Keratinocyte (primary cell): ENCODE results near the gene LGR4. TPM values are rescaled to one million over a fixed set of nuclear protein-coding genes. Genes with fewer than 3 reads are reported as not detected.
A peak's percentile ranks its signal among the peaks of the same experiment; 100 is the strongest.
"Not testable (repeated sequence)": the region's sequence is repeated elsewhere in the genome, so short reads cannot be mapped to it uniquely, and the experiment has no call there.

Source experiments
- DNase-seq: peaks from one replicate; pipeline ENCODE4 v3.0.0-alpha.2; 2011; ENCODE audit warnings: low read depth, missing footprints, low spot score
- FAIRE-seq: peaks from 2 replicates; lab custom pipeline; 2011; peaks lifted over from hg19 to GRCh38; lab: Jason Lieb, UNC
- H2AFZ ChIP-seq: 2 replicates; pipeline ENCODE4 v1.6.0; 2012; ENCODE audit warnings: low read length, control low read depth, inconsistent platforms; ENCODE audit not compliant: control insufficient read depth
- H3K27ac ChIP-seq: 2 replicates; pipeline ENCODE4 v1.5.1; 2011; ENCODE audit warnings: low read length; ENCODE audit not compliant: control insufficient read depth, insufficient read depth
- H3K27me3 ChIP-seq: 3 replicates; pipeline ENCODE4 v1.6.0; 2011; ENCODE audit warnings: low read length; ENCODE audit not compliant: control insufficient read depth, insufficient read depth; ENCODE audit errors: extremely low read depth
- H3K36me3 ChIP-seq, 2 experiments: 2 replicates in 1 of 2; 3 replicates in 1 of 2; pipeline ENCODE4 v1.5.1; 2011; ENCODE audit warnings: low read length in 2 of 2, mild to moderate bottlenecking in 1 of 2; ENCODE audit not compliant: control insufficient read depth in 2 of 2, insufficient read depth in 2 of 2; ENCODE audit errors: extremely low read depth in 1 of 2
- H3K4me1 ChIP-seq: 3 replicates; pipeline ENCODE4 v1.5.1; 2011; ENCODE audit warnings: low read length; ENCODE audit not compliant: control insufficient read depth, insufficient read depth; ENCODE audit errors: extremely low read depth
- H3K4me2 ChIP-seq: 3 replicates; pipeline ENCODE4 v1.6.0; 2011; ENCODE audit warnings: low read depth, low read length; ENCODE audit not compliant: control insufficient read depth, insufficient read depth; ENCODE audit errors: extremely low read depth
- H3K4me3 ChIP-seq, 3 experiments: fragments of 200-600 bp in 1 of 3; sonication (generic) in 1 of 3; 2 replicates in 2 of 3; 3 replicates in 1 of 3; pipeline ENCODE4 v1.5.1; 2011 to 2016; ENCODE audit warnings: low read length in 3 of 3, mild to moderate bottlenecking in 3 of 3, control low read depth in 2 of 3, inconsistent platforms in 1 of 3, low read depth in 1 of 3, mixed read lengths in 1 of 3, mixed run types in 1 of 3, moderate library complexity in 1 of 3; ENCODE audit not compliant: control insufficient read depth in 2 of 3, insufficient read depth in 2 of 3; ENCODE audit errors: extremely low read depth in 1 of 3
- H3K79me2 ChIP-seq: 2 replicates; pipeline ENCODE4 v1.6.0; 2012; ENCODE audit warnings: low read length; ENCODE audit not compliant: control insufficient read depth, insufficient read depth
- H3K9ac ChIP-seq: 3 replicates; pipeline ENCODE4 v1.6.0; 2011; ENCODE audit warnings: low read length; ENCODE audit not compliant: control insufficient read depth, insufficient read depth; ENCODE audit errors: extremely low read depth
- H3K9me1 ChIP-seq: 3 replicates; pipeline ENCODE4 v1.6.0; 2011; ENCODE audit warnings: low read length; ENCODE audit not compliant: control insufficient read depth, insufficient read depth; ENCODE audit errors: extremely low read depth
- H3K9me3 ChIP-seq: 2 replicates; pipeline ENCODE4 v1.5.1; 2012; ENCODE audit warnings: low read depth, low read length; ENCODE audit not compliant: control insufficient read depth
- H4K20me1 ChIP-seq: 3 replicates; pipeline ENCODE4 v1.6.0; 2011; ENCODE audit warnings: low read length; ENCODE audit not compliant: control insufficient read depth, insufficient read depth; ENCODE audit errors: extremely low read depth
- EZH2 ChIP-seq: IDR thresholded peaks from one replicate; pipeline ENCODE4 v1.6.1; 2012; ENCODE audit warnings: inconsistent platforms, mild to moderate bottlenecking, low read length, moderate library complexity
- dilution Hi-C: fragments of 300-500 bp; cut with MboI; formaldehyde crosslinking; loops from one replicate; pipeline ENCODE4 v1.7.0; 2020; ENCODE audit warnings: low sequenced_read_pairs; ENCODE audit not compliant: extremely low pct_ligation_motif_present
- polyA plus RNA-seq, 5 experiments: library from polyadenylated mRNA; depleted of rRNA in 3 of 5; stranded (reverse) in 3 of 5; stranded (forward) in 1 of 5; unstranded in 1 of 5; fragments of >200 nt; gene quantifications; 1 replicate in 1 of 5; 2 replicates in 3 of 5; 3 replicates in 1 of 5; pipeline versions ENCODE4 v1.2.1 to v1.2.3, GENCODE V29; 2011 to 2012; ENCODE audit warnings: missing spikeins in 2 of 5, low read depth in 1 of 5, low replicate concordance in 1 of 5
- TF ChIP-seq, protein P1 (sequence below), 3 experiments: IDR thresholded peaks in 1 of 3; conservative IDR thresholded peaks in 1 of 3; optimal IDR thresholded peaks in 1 of 3; 2 replicates in 2 of 3; 3 replicates in 1 of 3; pipeline versions ENCODE3 to v1.5.1; 2011; ENCODE audit warnings: low read length in 3 of 3, mild to moderate bottlenecking in 3 of 3, moderate library complexity in 2 of 3, control low read depth in 1 of 3, inconsistent platforms in 1 of 3; ENCODE audit not compliant: insufficient read depth in 2 of 3; ENCODE audit errors: extremely low read depth in 1 of 3

The LGR4 gene
- polyA plus RNA-seq, 1 donor (not counting 4 experiments of a cell fraction or from before 2014, with no cell fraction given) = 49.7 TPM

DNA sequence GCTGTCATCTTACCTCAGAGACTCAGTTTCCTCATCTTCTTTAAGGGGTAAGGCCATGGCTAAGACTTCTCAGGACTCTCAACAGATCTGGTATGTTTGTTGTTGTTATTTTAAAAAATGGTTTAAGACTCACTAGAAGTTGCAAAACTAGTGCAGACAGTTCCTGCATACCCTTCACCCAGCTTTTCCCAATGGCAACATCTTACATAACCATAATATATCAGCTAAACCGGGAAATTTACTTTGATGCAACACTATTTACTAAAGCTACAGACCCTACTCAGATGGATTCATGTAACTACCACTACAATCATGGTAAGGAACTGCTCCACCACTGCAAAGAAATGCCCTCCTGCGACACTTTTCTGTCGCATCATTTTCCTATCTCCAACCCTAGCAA, 20.4 kb downstream of the LGR4 start:
- Histone ChIP-seq H3K4me3 (no peak overlapping the region), H3K36me3 (no peaks in the 10 kb centered on the region), H3K9me3 (no peaks in the 10 kb centered on the region), H3K9me1 (no peaks in the 10 kb centered on the region), H3K27me3 (no peaks in the 10 kb centered on the region), H3K9ac (no peak overlapping the region), H4K20me1 (no peaks in the 10 kb centered on the region), H3K4me2 (peak overlapping the region; percentile 63), H3K79me2 (peaks cover 80% of the 10 kb centered on the region), H3K4me1 (peaks cover 51% of the 10 kb centered on the region), H3K27ac (peak overlapping the region; percentile 10), H2AFZ (no peak overlapping the region)
- TF ChIP-seq, protein P1, sequence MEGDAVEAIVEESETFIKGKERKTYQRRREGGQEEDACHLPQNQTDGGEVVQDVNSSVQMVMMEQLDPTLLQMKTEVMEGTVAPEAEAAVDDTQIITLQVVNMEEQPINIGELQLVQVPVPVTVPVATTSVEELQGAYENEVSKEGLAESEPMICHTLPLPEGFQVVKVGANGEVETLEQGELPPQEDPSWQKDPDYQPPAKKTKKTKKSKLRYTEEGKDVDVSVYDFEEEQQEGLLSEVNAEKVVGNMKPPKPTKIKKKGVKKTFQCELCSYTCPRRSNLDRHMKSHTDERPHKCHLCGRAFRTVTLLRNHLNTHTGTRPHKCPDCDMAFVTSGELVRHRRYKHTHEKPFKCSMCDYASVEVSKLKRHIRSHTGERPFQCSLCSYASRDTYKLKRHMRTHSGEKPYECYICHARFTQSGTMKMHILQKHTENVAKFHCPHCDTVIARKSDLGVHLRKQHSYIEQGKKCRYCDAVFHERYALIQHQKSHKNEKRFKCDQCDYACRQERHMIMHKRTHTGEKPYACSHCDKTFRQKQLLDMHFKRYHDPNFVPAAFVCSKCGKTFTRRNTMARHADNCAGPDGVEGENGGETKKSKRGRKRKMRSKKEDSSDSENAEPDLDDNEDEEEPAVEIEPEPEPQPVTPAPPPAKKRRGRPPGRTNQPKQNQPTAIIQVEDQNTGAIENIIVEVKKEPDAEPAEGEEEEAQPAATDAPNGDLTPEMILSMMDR (optimal IDR thresholded peaks at IDR 0.05 in 1 of 3, IDR thresholded peaks at IDR 0.05 in 1 of 3, conservative IDR thresholded peaks at IDR 0.05 in 1 of 3; ENCODE audit: extremely low read depth in 1 of 3, insufficient read depth in 2 of 3, low read length in 3 of 3) = no peak
- no peak for TF ChIP-seq EZH2
- FAIRE-seq (no peak), DNase-seq (no peak)
- dilution Hi-C loops = no loop called here

- no peak overlapping the region for H2AFZ ChIP-seq
- peaks cover 76% of the 10 kb centered on the region for H3K79me2 ChIP-seq
- no peak overlapping the region for H3K4me3 ChIP-seq
- DNase-seq = no peak
- peak overlapping the region; percentile 63 for H3K4me2 ChIP-seq
- H3K36me3 ChIP-seq = no peaks in the 10 kb centered on the region
- dilution Hi-C loops = no loop called here
- H3K9me1 ChIP-seq = no peaks in the 10 kb centered on the region
- no peaks in the 10 kb centered on the region for H3K27me3 ChIP-seq
- H4K20me1 ChIP-seq = no peaks in the 10 kb centered on the region
- H3K9ac ChIP-seq = no peak overlapping the region
- peaks cover 45% of the 10 kb centered on the region for H3K4me1 ChIP-seq
- no peak for FAIRE-seq
- peak overlapping the region; percentile 10 for H3K27ac ChIP-seq
- TF ChIP-seq, protein P1 (optimal IDR thresholded peaks at IDR 0.05 in 1 of 3, IDR thresholded peaks at IDR 0.05 in 1 of 3, conservative IDR thresholded peaks at IDR 0.05 in 1 of 3; ENCODE audit: extremely low read depth in 1 of 3, insufficient read depth in 2 of 3, low read length in 3 of 3) = no peak
- TF ChIP-seq EZH2 = no peak
- no peaks in the 10 kb centered on the region for H3K9me3 ChIP-seq
Measured at GRCh38 chr11:27451244-27451965, 21.2 kb downstream of the LGR4 start.

DNA sequence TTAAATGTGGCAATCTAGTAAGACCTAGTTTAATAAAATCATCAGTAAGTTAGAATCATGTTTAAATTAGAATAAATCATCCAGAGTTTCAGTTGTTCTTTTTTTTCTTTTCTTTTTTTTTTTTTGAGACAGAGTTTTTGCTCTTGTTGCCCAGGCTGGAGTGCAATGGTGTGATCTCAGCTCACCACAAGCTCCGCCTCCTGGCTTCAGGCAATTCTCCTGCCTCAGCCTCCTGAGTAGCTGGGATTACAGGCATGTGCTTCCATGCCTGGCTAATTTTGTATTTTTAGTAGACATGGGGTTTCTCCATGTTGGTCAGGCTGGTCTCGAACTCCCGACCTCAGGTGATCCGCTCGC, 24.4 kb downstream of the LGR4 start:
- H3K4me2 ChIP-seq = peak overlapping the region; percentile 48
- H3K9ac ChIP-seq = peak overlapping the region; percentile 24
- peaks cover 75% of the 10 kb centered on the region for H3K79me2 ChIP-seq

More for the DNA sequence above, 24.4 kb downstream of the LGR4 start:
- H4K20me1 ChIP-seq, H3K9me3 ChIP-seq, DNase-seq, H3K9me1 ChIP-seq, dilution Hi-C loops, H2AFZ ChIP-seq, H3K27me3 ChIP-seq, FAIRE-seq, H3K36me3 ChIP-seq: not testable (repeated sequence)
- Histone ChIP-seq H3K4me1 (peaks cover 39% of the 10 kb centered on the region), H3K4me3 (peak overlapping the region in 1 of 3 experiments; percentile 1), H3K27ac (peak overlapping the region; percentile 65)
